GM12891 (cell line): ENCODE results near the gene PLIN5.

Source experiments
- POLR2A ChIP-seq: IDR thresholded peaks from 2 replicates; pipeline ENCODE4 v1.6.1; 2011; ENCODE audit warnings: low read depth, low read length, control low read depth
- POLR2AphosphoS5 ChIP-seq: IDR thresholded peaks from 2 replicates; pipeline ENCODE4 v1.6.1; 2011; ENCODE audit warnings: low read depth, low read length, control low read depth
- SPI1 ChIP-seq: IDR thresholded peaks from 2 replicates; pipeline ENCODE4 v1.6.1; 2011; ENCODE audit warnings: low read depth, low read length, control low read depth
- TAF1 ChIP-seq: IDR thresholded peaks from 2 replicates; pipeline ENCODE4 v1.6.1; 2011; ENCODE audit warnings: low read depth, low read length, control low read depth

DNA sequence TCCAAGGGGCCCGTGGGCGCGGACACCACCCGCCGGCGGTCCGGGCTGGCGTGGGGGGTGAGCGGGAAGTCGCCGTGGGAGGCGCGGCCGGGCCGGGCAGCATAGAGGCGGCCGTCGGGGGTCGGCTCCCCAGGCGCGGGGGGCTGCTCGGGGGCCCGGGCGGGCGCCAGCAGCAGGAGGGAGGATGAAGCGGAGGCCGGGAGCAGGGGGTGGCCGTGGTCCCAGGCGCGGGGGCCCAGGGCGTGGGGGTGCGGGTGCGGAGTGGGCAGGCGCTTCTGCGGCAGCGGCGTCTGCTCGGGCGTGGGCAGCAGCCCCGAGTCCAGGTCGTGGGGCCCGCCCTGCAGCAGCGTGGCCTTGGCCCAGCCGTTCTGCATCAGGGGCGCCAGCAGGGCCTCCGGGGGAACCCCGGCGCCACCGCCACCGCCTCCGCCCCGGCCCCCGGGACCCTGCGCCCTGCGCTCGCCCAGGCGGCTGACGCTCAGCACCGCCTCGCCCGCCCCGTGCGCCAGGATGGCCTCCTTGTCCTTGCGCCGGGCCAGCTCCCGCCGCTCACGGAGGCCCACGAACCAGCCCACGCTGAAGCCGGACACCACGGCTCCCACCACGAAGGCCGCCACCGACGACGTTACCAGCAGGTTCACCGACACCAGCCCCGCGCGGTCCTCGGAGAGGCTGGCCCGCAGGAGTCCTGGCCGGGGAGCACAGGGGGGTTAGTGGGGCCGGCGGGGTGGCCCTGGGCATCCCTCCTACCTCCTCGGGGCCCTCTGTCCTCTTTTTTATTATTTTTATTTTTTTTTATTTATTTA, 9.0 kb upstream of the PLIN5 start:
- TF ChIP-seq POLR2AphosphoS5: no peak
- no peak for TF ChIP-seq POLR2A
- TF ChIP-seq TAF1: no peak
- no peak for TF ChIP-seq SPI1
